Calu3 (cell line): ENCODE results near the gene DLGAP1. TPM values are rescaled to one million over a fixed set of nuclear protein-coding genes. Genes with fewer than 3 reads are reported as not detected.
A peak's percentile ranks its signal among the peaks of the same experiment; 100 is the strongest.

Source experiments
- BruUV-seq: library from RNA; stranded (reverse); fragments of 400-500 nt; replicated peaks from 2 replicates; lab custom pipeline; 2021; lab: Mats Ljungman, UMichigan
- CTCF ChIA-PET: fragments of 300-600 bp; sonication (Branson Sonifier 250); formaldehyde crosslinking; loops from one replicate; lab custom pipeline; 2022; ENCODE audit warnings: antibody characterized with exemption; lab: Charles Lee
- DNase-seq: peaks from one replicate; pipeline ENCODE4 v3.0.0; 2022
- H3K27ac Mint-ChIP-seq: one replicate; pipeline ENCODE4 v1.8.0; 2022; ENCODE audit warnings: mixed read lengths; ENCODE audit not compliant: unreplicated experiment
- H3K27me3 Mint-ChIP-seq: one replicate; pipeline ENCODE4 v1.8.0; 2022; ENCODE audit warnings: mixed read lengths; ENCODE audit not compliant: unreplicated experiment
- H3K36me3 Mint-ChIP-seq: one replicate; pipeline ENCODE4 v1.8.0; 2022; ENCODE audit warnings: mild to moderate bottlenecking, moderate library complexity, mixed read lengths; ENCODE audit not compliant: insufficient read depth, unreplicated experiment
- H3K4me1 Mint-ChIP-seq: one replicate; pipeline ENCODE4 v1.8.0; 2022; ENCODE audit warnings: mild to moderate bottlenecking, low read depth, mixed read lengths; ENCODE audit not compliant: unreplicated experiment
- H3K4me3 Mint-ChIP-seq: one replicate; pipeline ENCODE4 v1.8.0; 2022; ENCODE audit warnings: mild to moderate bottlenecking, low read depth, moderate library complexity, mixed read lengths; ENCODE audit not compliant: unreplicated experiment
- H3K9me3 Mint-ChIP-seq: one replicate; pipeline ENCODE4 v1.8.0; 2022; ENCODE audit warnings: low read depth, mixed read lengths; ENCODE audit not compliant: unreplicated experiment
- intact Hi-C: fragments of 100-400 bp; cut with micrococcal nuclease; formaldehyde crosslinking; loops from one replicate; pipeline ENCODE4 v1.10.0; 2022; ENCODE audit not compliant: unreplicated experiment
- total RNA-seq: library from RNA; stranded (reverse); gene quantifications from 2 replicates; pipeline ENCODE4 v1.2.3, GENCODE V29; 2022
- TF ChIP-seq, protein P1 (sequence below): fragments of 200-600 bp; IDR thresholded peaks from one replicate; pipeline ENCODE4 v1.8.0; 2022; ENCODE audit warnings: antibody characterized with exemption; ENCODE audit not compliant: unreplicated experiment

The DLGAP1 gene
- total RNA-seq, 1 experiment from 2014 or later = 9.0 TPM

DNA sequence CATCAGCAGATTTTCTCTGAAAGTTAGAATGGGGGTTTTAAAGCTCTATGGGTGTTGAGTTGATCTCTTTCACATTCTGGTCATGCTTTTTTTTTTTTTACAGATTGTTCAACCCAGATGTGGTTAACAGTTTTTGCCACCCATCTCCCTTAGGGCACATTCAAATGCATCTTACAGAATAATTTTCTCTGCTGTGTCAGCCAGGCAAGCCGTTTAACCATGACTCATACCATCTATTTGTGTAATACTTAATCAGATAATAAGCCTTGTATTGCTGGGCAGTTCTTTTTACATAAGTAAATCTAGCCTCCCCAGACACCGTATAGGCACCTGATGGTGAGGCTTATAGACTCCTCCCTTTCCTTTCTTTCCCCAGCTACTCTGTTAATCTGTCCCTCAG, 943.1 kb downstream of the DLGAP1 start:
- Mint-ChIP-seq H3K27ac (no peak overlapping the region), H3K4me3 (no peak overlapping the region), H3K27me3 (no peaks in the 10 kb centered on the region), H3K4me1 (peaks cover 18% of the 10 kb centered on the region), H3K36me3 (no peaks in the 10 kb centered on the region), H3K9me3 (no peaks in the 10 kb centered on the region)
- TF ChIP-seq, protein P1, sequence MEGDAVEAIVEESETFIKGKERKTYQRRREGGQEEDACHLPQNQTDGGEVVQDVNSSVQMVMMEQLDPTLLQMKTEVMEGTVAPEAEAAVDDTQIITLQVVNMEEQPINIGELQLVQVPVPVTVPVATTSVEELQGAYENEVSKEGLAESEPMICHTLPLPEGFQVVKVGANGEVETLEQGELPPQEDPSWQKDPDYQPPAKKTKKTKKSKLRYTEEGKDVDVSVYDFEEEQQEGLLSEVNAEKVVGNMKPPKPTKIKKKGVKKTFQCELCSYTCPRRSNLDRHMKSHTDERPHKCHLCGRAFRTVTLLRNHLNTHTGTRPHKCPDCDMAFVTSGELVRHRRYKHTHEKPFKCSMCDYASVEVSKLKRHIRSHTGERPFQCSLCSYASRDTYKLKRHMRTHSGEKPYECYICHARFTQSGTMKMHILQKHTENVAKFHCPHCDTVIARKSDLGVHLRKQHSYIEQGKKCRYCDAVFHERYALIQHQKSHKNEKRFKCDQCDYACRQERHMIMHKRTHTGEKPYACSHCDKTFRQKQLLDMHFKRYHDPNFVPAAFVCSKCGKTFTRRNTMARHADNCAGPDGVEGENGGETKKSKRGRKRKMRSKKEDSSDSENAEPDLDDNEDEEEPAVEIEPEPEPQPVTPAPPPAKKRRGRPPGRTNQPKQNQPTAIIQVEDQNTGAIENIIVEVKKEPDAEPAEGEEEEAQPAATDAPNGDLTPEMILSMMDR = no peak
- BruUV-seq = no TSS peak
- intact Hi-C loops = no loop called here
- DNase-seq = peak; percentile 5
- CTCF ChIA-PET = no interaction called here

DNA sequence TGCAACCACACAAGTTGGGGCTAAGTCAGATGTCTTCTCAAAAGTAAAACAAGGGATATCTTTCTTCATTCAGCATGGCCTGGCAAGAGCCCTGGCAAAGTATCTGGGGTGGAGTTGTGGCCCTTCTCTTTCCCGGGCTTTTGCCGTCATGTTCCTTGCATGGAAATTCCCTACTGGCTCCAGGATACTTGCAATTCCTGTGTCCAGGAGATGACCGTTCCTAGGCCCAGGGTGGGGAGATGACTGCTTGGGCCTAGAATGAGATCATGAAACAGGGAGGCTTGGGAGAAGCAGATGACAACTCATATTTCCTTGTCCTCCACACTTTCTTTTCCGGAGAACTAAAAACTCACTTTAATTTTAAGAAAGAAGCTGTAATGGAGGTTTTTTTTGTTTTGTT, 944.2 kb downstream of the DLGAP1 start:
- DNase-seq = no peak
- H3K4me3 Mint-ChIP-seq = no peak overlapping the region
- CTCF ChIA-PET = no interaction called here
- H3K27ac Mint-ChIP-seq = no peak overlapping the region
- no TSS peak for BruUV-seq
- H3K36me3 Mint-ChIP-seq = no peaks in the 10 kb centered on the region
- H3K9me3 Mint-ChIP-seq = no peaks in the 10 kb centered on the region
- H3K27me3 Mint-ChIP-seq = no peaks in the 10 kb centered on the region
- H3K4me1 Mint-ChIP-seq = peaks cover 18% of the 10 kb centered on the region
- TF ChIP-seq, protein P1 = no peak
- intact Hi-C loops = no loop called here

DNA sequence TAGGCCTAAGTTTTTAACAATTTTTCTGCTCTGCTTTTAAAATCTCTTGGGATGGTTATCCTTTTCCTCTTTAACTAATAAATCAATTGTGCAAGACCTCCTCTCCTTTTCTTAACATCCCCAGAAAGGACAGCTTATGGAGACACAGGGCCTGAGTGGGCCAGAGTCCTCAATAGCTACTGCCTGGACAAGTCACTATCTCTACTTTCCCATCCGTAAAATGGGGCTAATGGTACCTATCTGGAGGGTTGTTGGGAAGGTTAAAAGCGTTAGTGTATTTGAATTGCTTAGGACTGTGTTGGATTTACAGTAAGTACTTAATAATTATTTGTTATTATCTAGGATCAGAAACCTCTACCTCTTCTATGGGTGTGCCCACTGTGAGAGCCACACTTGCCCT, 945.1 kb downstream of the DLGAP1 start:
- H3K9me3 Mint-ChIP-seq = no peaks in the 10 kb centered on the region
- no TSS peak for BruUV-seq
- H3K4me1 Mint-ChIP-seq = peaks cover 18% of the 10 kb centered on the region
- H3K27me3 Mint-ChIP-seq = no peaks in the 10 kb centered on the region
- intact Hi-C loops = no loop called here
- TF ChIP-seq, protein P1 = no peak
- DNase-seq = no peak
- CTCF ChIA-PET = no interaction called here
- H3K36me3 Mint-ChIP-seq = no peaks in the 10 kb centered on the region
- no peak overlapping the region for H3K27ac Mint-ChIP-seq
- H3K4me3 Mint-ChIP-seq = no peak overlapping the region

DNA sequence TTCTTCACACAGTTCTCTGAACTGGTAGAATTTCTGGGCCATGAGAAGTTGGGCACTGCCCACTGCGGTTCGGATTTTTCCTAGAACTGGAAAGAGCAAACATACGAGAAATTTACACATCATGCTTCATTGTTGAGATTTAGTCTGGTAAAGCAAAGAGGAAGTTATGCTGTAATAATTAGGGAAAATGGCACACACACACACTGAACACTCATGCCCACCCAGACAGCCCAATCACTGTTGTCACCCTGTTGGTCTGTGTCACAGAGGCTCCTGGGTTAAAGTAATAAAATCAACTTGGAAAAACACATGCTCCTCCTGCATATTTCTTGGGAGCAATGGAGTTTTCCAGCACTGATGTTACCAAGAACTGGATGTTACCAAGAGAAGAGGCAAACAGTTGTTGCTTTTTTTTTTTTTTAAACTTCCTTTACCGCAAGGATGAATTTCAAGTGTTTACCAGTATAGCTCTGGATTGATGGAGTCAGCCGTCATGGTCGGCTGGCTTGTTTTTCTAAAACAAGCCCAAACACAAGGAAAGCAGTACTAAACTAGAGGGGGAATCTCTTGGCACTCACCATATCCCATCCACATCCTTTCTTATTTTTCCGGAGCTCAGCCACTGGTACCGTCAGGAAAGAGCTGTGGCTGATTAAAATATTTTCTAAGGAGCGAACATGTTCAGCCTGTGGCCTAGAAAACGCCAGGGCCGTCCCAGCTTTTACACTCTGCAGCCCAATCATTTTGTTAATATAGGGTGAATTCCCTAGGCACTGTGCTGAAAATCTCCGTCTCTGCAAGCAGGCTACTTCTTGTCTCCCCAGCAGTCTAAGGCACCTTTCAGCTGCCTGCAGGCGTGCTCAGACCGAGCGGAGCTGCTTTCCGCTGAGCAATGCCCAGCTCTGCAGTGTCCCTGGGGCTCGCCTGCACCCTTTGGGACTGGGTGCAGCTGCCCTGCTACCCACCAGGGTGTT, 946.2 kb downstream of the DLGAP1 start:
- TF ChIP-seq, protein P1 = no peak
- intact Hi-C loops = no loop called here
- CTCF ChIA-PET = interaction anchor here (0.5 to 0.6 kb wide), 2 partner anchors 27 to 28 kb away, joined by 3 read pairs; no protein-coding TSS in a partner anchor
- no peaks in the 10 kb centered on the region for H3K27me3 Mint-ChIP-seq
- H3K4me1 Mint-ChIP-seq = peaks cover 18% of the 10 kb centered on the region
- no peaks in the 10 kb centered on the region for H3K9me3 Mint-ChIP-seq
- BruUV-seq = no TSS peak
- no peak overlapping the region for H3K4me3 Mint-ChIP-seq
- no peak for DNase-seq
- no peaks in the 10 kb centered on the region for H3K36me3 Mint-ChIP-seq
- no peak overlapping the region for H3K27ac Mint-ChIP-seq
